ENCODE data around the gene NACC2. TPM values are rescaled to one million over a fixed set of nuclear protein-coding genes. Genes with fewer than 3 reads are reported as not detected.

Gene NACC2
- total and polyA plus RNA-seq, 2 of the 8 experiments (the other 6 are each of a cell fraction or from before 2014, with no cell fraction given): 8.3 to 14.0 TPM

DNA sequence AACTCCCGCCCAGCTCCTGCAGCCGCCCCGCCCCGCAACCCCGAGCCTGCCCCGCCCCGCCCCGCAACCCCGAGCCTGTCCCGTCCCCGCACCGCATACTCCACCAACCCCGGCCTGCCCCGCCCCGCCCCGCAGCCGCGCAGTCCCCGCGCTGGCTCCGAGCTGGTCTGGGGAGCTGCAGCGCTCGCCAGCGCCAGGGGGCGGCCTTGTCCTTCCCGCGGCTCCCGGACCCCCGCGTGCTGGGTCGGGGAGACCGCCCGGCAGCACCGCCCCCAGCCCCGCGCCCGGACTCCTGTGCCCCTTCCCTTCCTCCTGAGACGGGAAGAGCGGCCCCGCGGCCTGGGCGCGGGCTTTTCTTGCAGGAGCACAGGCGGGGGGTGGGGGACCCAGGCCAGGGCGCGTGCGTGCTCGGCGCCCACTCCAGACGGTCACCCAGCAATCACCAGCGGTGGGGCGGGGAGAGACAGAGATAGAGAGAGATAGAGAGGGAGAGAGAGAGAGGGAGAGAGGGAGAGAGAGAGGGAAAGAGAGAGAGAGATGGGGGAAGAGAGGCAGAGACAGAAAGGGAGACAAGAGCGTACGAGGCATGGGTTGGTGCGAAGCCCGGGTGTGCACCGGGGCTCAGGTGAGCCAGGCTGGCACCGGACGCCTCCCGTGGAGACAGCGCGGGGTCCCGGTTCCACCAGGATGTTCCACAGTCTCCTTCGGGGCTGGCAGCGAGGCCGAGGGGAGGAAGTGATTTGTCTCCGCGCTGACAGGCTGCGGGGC lies 38.3 kb upstream of the NACC2 start (continued):
- TF ChIP-seq EP300 (IDR thresholded peaks at IDR 0.05; ENCODE audit: borderline replicate concordance in 1 of 2, low read depth in 2 of 2, low read length in 2 of 2): no peak
- peak; percentile 29 for TF ChIP-seq EZH2 (IDR thresholded peaks at IDR 0.05; ENCODE audit: low read depth, low read length, severe bottlenecking)
- no peak for TF ChIP-seq SAP30 (IDR thresholded peaks at IDR 0.05; ENCODE audit: insufficient read depth, insufficient replicate concordance, low read length)
- TF ChIP-seq SIN3A (conservative IDR thresholded peaks at IDR 0.05 in 1 of 2, IDR thresholded peaks at IDR 0.05 in 1 of 2; ENCODE audit: low read depth in 1 of 2, low read length in 2 of 2): no peak
- TF ChIP-seq KDM5A (IDR thresholded peaks at IDR 0.05; ENCODE audit: low read length): no peak
- peak in 2 of 3 experiments; percentile 39 to 67; a peak in 3 of 4 replicates for TF ChIP-seq CTCF (IDR thresholded peaks at IDR 0.05; ENCODE audit: control extremely low read depth in 1 of 3, insufficient read depth in 1 of 3, low read depth in 1 of 3, low read length in 3 of 3)
- TF ChIP-seq CBX8 (IDR thresholded peaks at IDR 0.05; ENCODE audit: borderline replicate concordance, low read depth, low read length): no peak
- TF ChIP-seq RAD21 (IDR thresholded peaks at IDR 0.05 in 1 of 2, conservative IDR thresholded peaks at IDR 0.05 in 1 of 2; ENCODE audit: low read depth in 2 of 2, low read length in 2 of 2): peak; percentile 58 to 77
- TF ChIP-seq NANOG (IDR thresholded peaks at IDR 0.05; ENCODE audit: insufficient read depth, low read depth, low read length, poor library complexity, severe bottlenecking): no peak
- no peak for TF ChIP-seq CTBP2 (IDR thresholded peaks at IDR 0.05; ENCODE audit: borderline replicate concordance, insufficient read depth, insufficient read length, low read length)
- TF ChIP-seq POLR2A (IDR thresholded peaks at IDR 0.05; ENCODE audit: control extremely low read depth in 1 of 2, low read depth in 2 of 2, low read length in 2 of 2): no peak
- no peak for TF ChIP-seq JUN (IDR thresholded peaks at IDR 0.05; ENCODE audit: low read depth, low read length)
- no peak for TF ChIP-seq HDAC6 (IDR thresholded peaks at IDR 0.05; ENCODE audit: low read depth, low read length)
- TF ChIP-seq ASH2L (IDR thresholded peaks at IDR 0.05; ENCODE audit: low read length): peak; percentile 19
